Esophagus squamous epithelium (tissue), 4 donors: ENCODE data around the gene ADAMTS7.

ENCODE experiments used
- CTCF ChIP-seq, 6 experiments: fragments of 450-650 bp in 4 of 6; fragments of 200-600 bp in 2 of 6; sonication (generic) in 2 of 6; IDR thresholded peaks; one replicate each; pipeline ENCODE4 v1.5.1; 2016 to 2019; ENCODE audit warnings: antibody characterized with exemption in 6 of 6, mild to moderate bottlenecking in 4 of 6, moderate library complexity in 4 of 6
- POLR2A ChIP-seq, 4 donors: fragments of 450-650 bp; IDR thresholded peaks; one replicate each; pipeline ENCODE4 v1.6.1; 2017; ENCODE audit warnings: antibody characterized with exemption in 4 of 4, mild to moderate bottlenecking in 4 of 4, moderate library complexity in 3 of 4

GRCh38 chr15:78797951-78798350 is 13.3 kb downstream of the ADAMTS7 start:
- TF ChIP-seq CTCF (IDR thresholded peaks at IDR 0.05) (no peak), POLR2A (IDR thresholded peaks at IDR 0.05) (no peak)
